ENCODE data around the gene TRPC5OS. TPM values are rescaled to one million over a fixed set of nuclear protein-coding genes. Genes with fewer than 3 reads are reported as not detected.

The TRPC5OS gene
- total and polyA plus RNA-seq, 2 of the 8 experiments (the other 6 are each of a cell fraction or from before 2014, with no cell fraction given): not detected

GRCh38 chrX:111848541-111848940 is 27.4 kb upstream of the TRPC5OS start:
- H3K4me1 ChIP-seq (replicated peaks in 1 of 4; ENCODE audit: control insufficient read depth in 3 of 4, insufficient read depth in 4 of 4, low read length in 3 of 4): no peaks in the 10 kb centered on the region
- H3K27me3 ChIP-seq (replicated peaks in 1 of 4; ENCODE audit: control insufficient read depth in 3 of 4, extremely low read depth in 1 of 4, insufficient read depth in 3 of 4, low read length in 3 of 4): no peaks in the 10 kb centered on the region
- H3K14ac ChIP-seq (ENCODE audit: insufficient read length): no peak overlapping the region
- H3K36me3 ChIP-seq (ENCODE audit: control insufficient read depth in 2 of 4, insufficient read depth in 4 of 4, low read length in 3 of 4): no peaks in the 10 kb centered on the region
- no peaks in the 10 kb centered on the region for H4K20me1 ChIP-seq (replicated peaks in 1 of 2; ENCODE audit: control insufficient read depth in 1 of 2, insufficient read depth in 2 of 2, low read length in 2 of 2)
- H3K27ac ChIP-seq (ENCODE audit: low read depth, low read length): no peak overlapping the region
- no peak overlapping the region for H4K8ac ChIP-seq (ENCODE audit: extremely low read depth, insufficient read depth, low read length)
- no peak overlapping the region for H3K4me3 ChIP-seq (ENCODE audit: extremely low read depth in 1 of 4, insufficient read depth in 2 of 4, low read depth in 3 of 4, low read length in 4 of 4)
- no peak for DNase-seq (ENCODE audit: low read depth in 1 of 2, low spot score in 2 of 2)
- H2AFZ ChIP-seq (ENCODE audit: low read length): no peak overlapping the region
- H2BK5ac ChIP-seq (ENCODE audit: low read depth, low read length): no peak overlapping the region
- ChIA-PET CTCF (ENCODE audit: partially characterized antibody) (no interaction called here), POLR2A (ENCODE audit: partially characterized antibody) (no interaction called here)
- no peak overlapping the region for H3K56ac ChIP-seq (replicated peaks; ENCODE audit: insufficient read length, low read depth, low read length)
- no peak overlapping the region for H3K4me2 ChIP-seq (ENCODE audit: insufficient read depth in 1 of 2, low read depth in 2 of 2, low read length in 2 of 2)
- H3K9me3 ChIP-seq (ENCODE audit: insufficient read depth in 2 of 2, low read depth in 1 of 2, low read length in 1 of 2): no peaks in the 10 kb centered on the region
- H3K79me2 ChIP-seq (ENCODE audit: control insufficient read depth in 1 of 2, insufficient read depth in 2 of 2, low read length in 2 of 2): no peaks in the 10 kb centered on the region
- no peak for TF ChIP-seq RNF2 (IDR thresholded peaks at IDR 0.05; ENCODE audit: borderline replicate concordance, low read depth, low read length, missing control alignments, poor library complexity, severe bottlenecking)
- no peak for TF ChIP-seq KDM4A (IDR thresholded peaks at IDR 0.05; ENCODE audit: low read depth, low read length, severe bottlenecking)
- no peak for TF ChIP-seq MAFK (IDR thresholded peaks at IDR 0.05; ENCODE audit: low read depth, low read length)
- no peak for TF ChIP-seq GTF2F1 (IDR thresholded peaks at IDR 0.05; ENCODE audit: borderline replicate concordance, low read depth, low read length)
- TF ChIP-seq TAF7 (optimal IDR thresholded peaks at IDR 0.05; ENCODE audit: borderline replicate concordance, low read depth, low read length): no peak
- H3K79me1 ChIP-seq (ENCODE audit: low read depth, low read length): no peaks in the 10 kb centered on the region
- H3K23me2 ChIP-seq (ENCODE audit: low read depth, low read length): no peaks in the 10 kb centered on the region; the same call in 1 of the 2 replicates
- no peak overlapping the region for H4K5ac ChIP-seq (ENCODE audit: insufficient read length, low read depth, low read length)
- H2BK120ac ChIP-seq (replicated peaks; ENCODE audit: low read depth, low read length): no peak overlapping the region
- no peak overlapping the region for H2BK15ac ChIP-seq (ENCODE audit: low read length)
- H2BK12ac ChIP-seq (ENCODE audit: low read depth, low read length): no peak overlapping the region
- WGBS, 2 experiments (ENCODE audit: extremely low coverage in 1 of 2, insufficient coverage in 1 of 2, insufficient read length in 1 of 2, insufficient replicate concordance in 2 of 2, low coverage in 1 of 2, low lambda C conversion rate in 2 of 2, missing lambda C conversion rate in 1 of 2): 91% methylated on average over 5 of the region's 5 CpGs; no CpG with 5 or more reads in 1 of the 2 experiments
- H3K9ac ChIP-seq (replicated peaks in 1 of 4; ENCODE audit: extremely low read depth in 1 of 4, low read depth in 3 of 4, low read length in 3 of 4): no peak overlapping the region
- H4K91ac ChIP-seq (replicated peaks; ENCODE audit: insufficient read length, low read length): no peak overlapping the region
- H2AK5ac ChIP-seq (ENCODE audit: low read depth, low read length): no peak overlapping the region
- no peak overlapping the region for H3K4ac ChIP-seq (replicated peaks; ENCODE audit: insufficient read length, low read depth, low read length)
- H3K23ac ChIP-seq (ENCODE audit: insufficient read length): no peak overlapping the region
- H2BK20ac ChIP-seq (ENCODE audit: low read length): no peak overlapping the region
- H3K18ac ChIP-seq (ENCODE audit: extremely low read depth, low read length): no peak overlapping the region
- FAIRE-seq: no peak
